ENCODE results near the gene NRCAM.
"Not testable (repeated sequence)": the region's sequence is repeated elsewhere in the genome, so short reads cannot be mapped to it uniquely, and the experiment has no call there.

The NRCAM gene

GRCh38 chr7:108393097-108393496 lies 63.1 kb downstream of the NRCAM start:
- DNase-seq: not testable (repeated sequence)

DNA sequence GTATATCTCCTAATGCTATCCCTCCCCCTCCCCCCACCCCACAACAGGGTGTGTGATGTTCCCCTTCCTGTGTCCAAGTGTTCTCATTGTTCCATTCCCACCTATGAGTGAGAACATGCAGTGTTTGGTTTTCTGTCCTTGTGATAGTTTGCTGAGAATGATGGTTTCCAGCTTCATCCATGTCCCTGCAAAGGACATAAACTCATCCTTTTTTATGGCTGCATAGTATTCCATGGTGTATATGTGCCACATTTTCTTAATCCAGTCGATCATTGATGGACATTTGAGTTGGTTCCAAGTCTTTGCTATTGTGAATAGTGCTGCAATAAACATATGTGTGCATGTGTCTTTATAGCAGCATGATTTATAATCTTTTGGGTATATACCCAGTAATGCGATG lies 68.5 kb downstream of the NRCAM start:
- DNase-seq: not testable (repeated sequence)

GRCh38 chr7:108385834-108386422 lies 70.3 kb downstream of the NRCAM start:
- no peak for DNase-seq

DNA sequence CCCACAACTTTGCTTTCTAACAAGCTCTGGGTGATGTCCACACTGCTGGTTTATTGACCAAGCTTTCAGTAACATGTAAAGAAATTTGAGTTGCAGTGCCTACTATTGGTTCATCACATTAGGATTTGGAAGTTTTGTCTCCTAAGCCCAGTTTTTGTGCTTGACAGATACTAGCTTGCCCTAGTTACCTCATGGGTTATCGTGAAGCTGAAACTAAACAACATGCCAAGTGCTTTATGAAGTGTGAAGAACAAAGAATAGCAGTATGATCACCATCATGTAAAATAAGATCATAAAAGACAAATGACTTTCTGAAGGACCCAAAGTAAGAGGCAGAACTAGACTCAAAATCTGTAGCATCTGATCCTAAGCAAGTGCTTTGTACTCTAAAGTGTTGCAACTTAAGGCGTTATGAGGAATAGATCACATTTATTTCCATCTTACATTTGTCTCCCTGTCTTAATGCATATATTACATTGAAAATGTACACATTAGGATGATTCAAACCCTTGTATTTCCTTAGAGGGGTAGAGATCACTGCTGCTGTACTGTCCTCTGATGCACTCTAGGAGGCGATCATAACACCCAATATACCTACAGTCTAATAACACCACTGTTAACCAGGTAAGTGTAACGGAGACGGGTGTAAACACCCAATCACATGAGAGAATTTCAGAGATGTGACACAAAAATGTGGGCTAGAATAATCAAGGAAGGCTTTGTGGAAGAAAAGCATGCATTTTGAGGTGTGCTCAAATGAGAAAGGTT lies 71.3 kb downstream of the NRCAM start:
- DNase-seq: no peak

GRCh38 chr7:108382932-108383331 lies 73.3 kb downstream of the NRCAM start:
- DNase-seq: no peak

- no peak for DNase-seq
These were observed 75.7 kb downstream of the NRCAM start for GRCh38 chr7:108380517-108380916.

- no peak for DNase-seq
These were observed 80.0 kb downstream of the NRCAM start for GRCh38 chr7:108376206-108376605.

DNA sequence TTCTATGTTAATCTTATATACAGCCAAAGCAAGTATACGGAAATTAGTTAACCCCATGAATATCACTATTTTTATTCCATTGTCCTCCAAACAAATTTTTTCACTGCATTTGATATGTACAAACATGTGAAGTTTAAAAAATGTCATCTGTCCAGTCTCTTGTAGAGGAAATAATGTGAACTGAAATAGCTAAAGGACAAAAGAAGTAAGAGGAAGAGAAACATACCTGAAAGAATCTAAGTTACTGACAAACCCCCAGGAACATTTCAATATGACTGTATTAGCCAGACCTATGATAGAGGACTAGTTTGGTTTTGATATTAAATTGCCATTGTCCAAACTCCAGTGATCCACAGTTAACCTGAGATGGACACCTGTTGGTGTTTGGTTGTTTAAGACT lies 80.6 kb downstream of the NRCAM start:
- no peak for DNase-seq

- DNase-seq: no peak
These were observed 81.3 kb downstream of the NRCAM start for GRCh38 chr7:108374899-108375298.

DNA sequence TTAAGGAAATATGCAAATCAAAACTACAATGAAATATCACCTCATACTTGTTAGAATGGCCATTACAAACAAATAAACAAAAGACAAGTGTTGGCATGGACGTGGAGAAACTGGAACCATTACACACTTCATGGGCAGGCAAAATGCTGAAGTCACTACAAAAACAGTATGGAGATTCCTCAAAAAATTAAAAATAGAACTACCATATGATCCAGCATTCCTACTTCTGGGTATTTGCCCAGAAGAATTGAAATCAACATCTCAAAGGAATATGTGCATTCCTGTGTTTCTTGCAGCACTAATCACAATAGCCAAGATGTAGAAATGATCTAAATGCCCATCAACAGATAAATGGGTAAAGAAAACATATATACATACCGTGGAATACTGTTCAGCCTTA lies 83.6 kb downstream of the NRCAM start:
- no peak for DNase-seq

DNA sequence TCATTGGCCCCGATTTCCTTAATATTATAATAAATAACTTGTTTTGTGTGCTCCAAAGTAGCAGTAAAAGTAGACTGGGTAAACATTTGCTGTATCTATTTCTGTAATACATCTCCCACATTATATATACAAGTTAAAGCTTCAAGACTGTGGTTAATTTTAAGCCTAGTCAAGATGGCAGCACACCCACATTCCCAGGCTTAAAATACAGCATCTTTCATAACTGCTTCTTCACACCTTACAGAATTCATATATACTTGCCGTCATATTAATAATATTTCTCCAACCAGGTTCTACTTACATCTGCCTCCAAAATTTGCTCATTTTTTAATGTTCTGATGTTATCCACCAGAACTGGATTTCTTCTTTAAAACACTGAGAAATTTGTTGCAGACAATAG lies 85.6 kb downstream of the NRCAM start:
- DNase-seq: no peak

DNA sequence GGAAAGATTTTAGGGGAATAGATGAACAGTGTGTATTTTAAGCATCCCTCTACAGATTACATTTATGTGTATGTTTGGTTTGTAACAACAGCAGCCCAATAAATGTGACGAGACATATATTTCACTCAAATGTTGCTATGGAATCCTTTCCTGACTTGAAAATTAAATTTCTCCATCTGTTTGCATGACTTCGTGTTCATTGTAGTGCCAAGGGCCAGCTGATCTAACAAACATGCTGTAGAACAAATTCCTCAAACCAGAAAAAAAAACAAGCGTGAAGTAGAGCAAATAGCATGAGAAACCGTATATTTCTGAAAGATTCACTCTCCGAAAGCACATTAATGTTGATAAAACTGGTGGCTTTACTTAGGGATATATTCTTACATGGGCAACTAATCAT lies 87.8 kb downstream of the NRCAM start:
- DNase-seq: no peak

DNA sequence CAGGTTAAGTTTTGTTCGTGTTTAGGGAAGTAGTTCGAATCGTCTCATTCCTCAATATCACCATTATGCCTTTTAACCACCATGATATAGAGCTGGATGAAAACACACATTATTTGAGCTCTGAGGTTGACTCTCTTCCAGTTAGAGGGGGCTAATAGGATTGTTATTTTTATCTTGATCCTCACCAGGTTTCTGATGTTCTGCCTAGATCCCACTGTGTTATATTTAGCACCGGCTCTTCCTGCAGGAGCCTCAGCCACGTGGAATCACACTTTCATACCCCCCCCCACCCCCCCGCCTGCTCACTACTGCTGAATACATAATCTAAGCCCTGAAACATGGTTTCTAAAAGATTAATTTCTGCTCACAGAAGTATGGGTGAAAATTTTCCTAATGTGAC lies 88.3 kb downstream of the NRCAM start:
- no peak for DNase-seq

DNA sequence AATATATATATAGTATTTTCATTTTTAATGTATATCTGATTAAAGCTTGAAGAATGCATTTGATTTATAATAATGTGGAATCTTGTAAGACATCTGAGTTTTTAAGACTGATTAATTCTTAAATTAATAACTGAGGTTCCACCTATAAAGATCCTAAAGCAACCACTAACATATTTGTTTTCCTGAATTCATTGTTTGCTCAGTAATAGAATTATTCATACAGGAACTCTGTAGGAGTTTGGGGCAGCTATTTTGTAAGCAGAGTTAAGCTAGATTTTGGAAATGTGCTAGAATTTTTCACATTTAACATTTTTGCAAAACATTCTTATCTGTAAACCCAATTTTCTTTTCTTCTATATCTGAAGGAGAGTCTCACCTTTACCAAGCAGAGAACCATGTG lies 88.9 kb downstream of the NRCAM start:
- no peak for DNase-seq

- DNase-seq: no peak
These were observed 92.6 kb downstream of the NRCAM start for GRCh38 chr7:108363659-108364058.

DNA sequence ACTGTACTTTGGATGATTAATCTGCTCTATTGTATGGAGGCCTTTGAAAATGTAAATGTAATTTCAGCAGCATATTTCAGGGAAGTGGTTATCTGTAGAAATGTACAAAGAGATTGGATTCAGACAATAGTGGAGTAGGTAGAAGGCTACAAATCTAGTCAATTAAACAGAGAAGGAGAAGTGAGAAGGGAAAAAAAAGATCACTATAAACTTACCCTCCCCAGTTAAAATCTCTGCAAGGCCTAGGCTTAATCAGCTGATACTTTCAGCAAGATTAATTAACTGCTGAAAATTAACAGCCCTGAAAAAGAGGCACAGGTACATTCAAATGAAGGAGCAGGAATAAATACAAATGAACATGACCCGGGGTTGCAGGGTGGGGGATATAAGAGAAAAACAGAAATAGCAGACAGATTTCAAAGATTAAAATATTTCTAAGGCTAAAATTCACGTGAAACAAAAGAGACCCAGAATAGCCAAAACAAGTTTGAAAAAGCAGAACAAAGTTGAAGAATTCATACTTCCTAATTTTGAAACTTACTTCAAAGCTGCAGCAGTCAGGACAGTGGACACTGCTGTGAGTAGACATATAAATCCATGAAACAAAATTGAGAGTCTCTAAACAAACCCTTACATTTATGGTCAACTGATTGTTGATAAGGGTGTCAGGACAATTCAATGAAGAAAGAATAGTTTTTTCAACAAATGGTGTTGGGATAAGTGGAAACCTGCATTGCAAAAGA lies 96.0 kb downstream of the NRCAM start:
- no peak for DNase-seq

DNA sequence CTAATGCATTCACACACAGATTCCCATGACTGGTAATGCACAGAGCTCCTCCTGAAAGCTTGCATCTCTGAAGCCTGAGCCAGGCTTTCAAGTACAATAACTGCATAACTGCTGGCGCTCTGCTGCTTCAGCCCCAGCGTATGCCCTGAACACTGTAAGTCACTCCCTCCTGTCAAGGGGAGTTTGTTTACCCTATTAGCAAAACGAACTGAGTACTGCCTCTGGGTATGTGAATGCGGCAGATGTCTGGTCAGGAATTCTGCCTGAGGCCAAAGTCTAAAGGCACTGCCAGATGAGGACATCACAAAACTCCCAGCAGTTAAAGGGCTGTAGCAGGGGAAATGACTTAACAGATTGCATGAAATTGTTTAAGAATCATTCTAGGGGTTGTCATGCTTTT lies 97.7 kb downstream of the NRCAM start:
- no peak for DNase-seq

DNA sequence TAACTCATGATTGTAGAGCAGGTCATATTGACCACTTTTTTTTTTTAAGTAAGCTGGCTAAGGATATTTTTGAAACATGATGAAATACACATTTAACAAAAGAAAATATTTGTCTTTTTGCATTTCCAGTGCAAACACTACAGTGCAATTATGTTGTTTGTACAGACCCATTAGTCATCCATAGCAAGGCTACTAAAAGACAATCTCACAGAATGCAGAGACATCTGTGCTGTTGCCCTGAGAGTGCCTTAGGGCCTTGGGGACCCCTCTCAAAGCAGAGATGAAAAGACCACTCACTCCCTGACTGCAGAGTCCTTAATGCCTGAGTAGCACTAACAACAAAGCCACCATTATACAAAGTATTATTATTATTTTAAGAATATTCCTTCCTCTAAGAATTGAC lies 104.5 kb downstream of the NRCAM start:
- no peak for DNase-seq

GRCh38 chr7:108348913-108349312 lies 107.3 kb downstream of the NRCAM start:
- no peak for DNase-seq

- DNase-seq: no peak
These were observed 108.6 kb downstream of the NRCAM start for GRCh38 chr7:108347616-108348015.

GRCh38 chr7:108345710-108346336 lies 110.4 kb downstream of the NRCAM start:
- no peak for DNase-seq

DNA sequence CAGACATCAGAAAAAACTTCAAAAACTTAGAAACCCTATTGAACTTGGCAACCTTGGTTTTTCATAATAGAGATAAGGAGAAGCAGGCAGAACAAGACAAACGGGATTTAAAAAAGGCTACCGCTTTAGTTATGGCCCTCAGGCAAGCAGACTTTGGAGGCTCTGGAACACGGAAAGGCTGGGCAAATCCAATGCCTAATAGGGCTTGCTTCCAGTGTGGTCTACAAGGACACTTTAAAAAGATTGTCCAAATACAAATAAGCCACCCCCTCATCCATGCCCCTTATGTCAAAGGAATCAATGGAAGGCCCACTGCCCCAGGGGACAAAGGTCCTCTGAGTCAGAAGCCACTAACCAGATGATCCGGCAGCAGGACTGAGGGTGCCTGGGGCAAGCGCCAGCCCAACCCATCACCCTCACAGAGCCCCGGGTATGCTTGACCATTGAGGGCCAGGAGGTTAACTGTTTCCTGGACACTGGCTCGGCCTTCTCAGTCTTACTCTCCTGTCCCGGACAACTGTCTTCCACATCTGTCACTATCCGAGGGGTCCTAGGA lies 115.3 kb downstream of the NRCAM start:
- no peak for DNase-seq

- not testable (repeated sequence) for DNase-seq
These were observed 115.8 kb downstream of the NRCAM start for GRCh38 chr7:108340406-108340805.
